Karpas-422 (cell line): Measurements from ENCODE around the gene SDR39U1. TPM values are rescaled to one million over a fixed set of nuclear protein-coding genes. Genes with fewer than 3 reads are reported as not detected.
"Not testable (repeated sequence)": the region's sequence is repeated elsewhere in the genome, so short reads cannot be mapped to it uniquely, and the experiment has no call there.

Experiments used
- DNase-seq: peaks from one replicate; pipeline ENCODE4 v3.0.0-alpha.2; 2015
- H2AFZ ChIP-seq: fragments of 200-600 bp; sonication (generic); 2 replicates; pipeline ENCODE4 v1.6.1; 2014; ENCODE audit warnings: antibody characterized with exemption, low read length, mixed read lengths
- H3K27ac ChIP-seq: fragments of 200-600 bp; sonication (generic); 2 replicates; pipeline ENCODE4 v1.5.1; 2014; ENCODE audit warnings: mild to moderate bottlenecking, low read length, moderate library complexity
- H3K27me3 ChIP-seq: fragments of 200-600 bp; sonication (generic); 2 replicates; pipeline ENCODE4 v1.6.1; 2014; ENCODE audit warnings: low read length, mixed read lengths
- H3K36me3 ChIP-seq: fragments of 200-600 bp; sonication (generic); 2 replicates; pipeline ENCODE4 v1.6.1; 2014; ENCODE audit warnings: low read length, mixed read lengths; ENCODE audit not compliant: insufficient read depth
- H3K4me1 ChIP-seq: fragments of 200-600 bp; sonication (generic); 2 replicates; pipeline ENCODE4 v1.6.1; 2014; ENCODE audit warnings: mild to moderate bottlenecking, low read length, mixed read lengths
- H3K4me2 ChIP-seq: fragments of 200-600 bp; sonication (generic); 2 replicates; pipeline ENCODE4 v1.6.1; 2014; ENCODE audit warnings: low read length, low read depth, mild to moderate bottlenecking; ENCODE audit not compliant: poor library complexity, severe bottlenecking
- H3K4me3 ChIP-seq: fragments of 200-600 bp; sonication (generic); 2 replicates; pipeline ENCODE4 v1.5.1; 2014; ENCODE audit warnings: mild to moderate bottlenecking, antibody characterized with exemption, low read length, mixed read lengths
- H3K79me2 ChIP-seq: fragments of 200-600 bp; sonication (generic); 2 replicates; pipeline ENCODE4 v1.6.1; 2014; ENCODE audit warnings: mild to moderate bottlenecking, low read length, mixed read lengths
- H3K9ac ChIP-seq: fragments of 200-600 bp; sonication (generic); 2 replicates; pipeline ENCODE4 v1.6.0; 2014; ENCODE audit warnings: low read length
- H3K9me2 ChIP-seq: fragments of 200-600 bp; sonication (generic), shearing (Covaris generic); replicated peaks from 2 replicates; pipeline ENCODE4 v1.6.0; 2014; ENCODE audit warnings: mild to moderate bottlenecking, low read length, moderate library complexity; ENCODE audit not compliant: insufficient read depth
- H3K9me3 ChIP-seq: fragments of 300-700, 200-600 bp; sonication (generic); 2 replicates; pipeline ENCODE4 v1.6.1; 2014; ENCODE audit warnings: low read length, mixed read lengths
- H4K20me1 ChIP-seq: fragments of 200-600 bp; sonication (generic); 2 replicates; pipeline ENCODE4 v1.6.1; 2014; ENCODE audit warnings: mild to moderate bottlenecking, antibody characterized with exemption, low read length, low read depth; ENCODE audit not compliant: insufficient read depth
- total RNA-seq: library from RNA; depleted of rRNA; stranded (reverse); fragments of >200 nt; shearing (Covaris generic); gene quantifications from 2 replicates; pipeline ENCODE4 v1.2.3, GENCODE V29; 2014; ENCODE audit warnings: low replicate concordance

The SDR39U1 gene
- total RNA-seq, 1 experiment from 2014 or later: 53.3 TPM

- H3K9ac ChIP-seq: no peak overlapping the region
- H3K9me3 ChIP-seq: peaks cover 8% of the 10 kb centered on the region
- H3K36me3 ChIP-seq: peaks cover 10% of the 10 kb centered on the region; the same call in 1 of the 2 replicates
- no peaks in the 10 kb centered on the region for H4K20me1 ChIP-seq
- no peaks in the 10 kb centered on the region for H3K79me2 ChIP-seq
- H3K27me3 ChIP-seq: no peaks in the 10 kb centered on the region
- H3K27ac ChIP-seq: no peak overlapping the region
- H3K4me2 ChIP-seq: no peak overlapping the region
- H3K4me1 ChIP-seq: peaks cover 3% of the 10 kb centered on the region
- H2AFZ ChIP-seq: no peak overlapping the region
- H3K9me2 ChIP-seq: no peaks in the 10 kb centered on the region
- DNase-seq: no peak
- H3K4me3 ChIP-seq: no peak overlapping the region
Measured at GRCh38 chr14:24458736-24459135, 16.2 kb upstream of the SDR39U1 start.

GRCh38 chr14:24456980-24457379, 14.4 kb upstream of the SDR39U1 start:
- H3K9ac ChIP-seq: no peak overlapping the region
- no peak overlapping the region for H3K4me2 ChIP-seq
- no peak for DNase-seq
- H3K9me3 ChIP-seq: peaks cover 8% of the 10 kb centered on the region
- no peaks in the 10 kb centered on the region for H3K27me3 ChIP-seq
- no peaks in the 10 kb centered on the region for H3K4me1 ChIP-seq
- no peaks in the 10 kb centered on the region for H3K9me2 ChIP-seq
- H2AFZ ChIP-seq: no peak overlapping the region
- no peaks in the 10 kb centered on the region for H4K20me1 ChIP-seq
- no peak overlapping the region for H3K27ac ChIP-seq
- no peak overlapping the region for H3K4me3 ChIP-seq
- peaks cover 12% of the 10 kb centered on the region; the same call in 1 of the 2 replicates for H3K36me3 ChIP-seq
- no peaks in the 10 kb centered on the region for H3K79me2 ChIP-seq

- H3K27me3 ChIP-seq: not testable (repeated sequence)
- peaks cover 12% of the 10 kb centered on the region; the same call in 1 of the 2 replicates for H3K36me3 ChIP-seq
Measured at GRCh38 chr14:24450828-24451227, 8.3 kb upstream of the SDR39U1 start.

GRCh38 chr14:24443053-24443665, 583 bp upstream of the SDR39U1 start:
- Histone ChIP-seq H4K20me1 (no peaks in the 10 kb centered on the region), H3K9me3 (no peaks in the 10 kb centered on the region), H3K79me2 (peaks cover 33% of the 10 kb centered on the region), H3K9me2 (no peaks in the 10 kb centered on the region), H3K27ac (peak overlapping the region; percentile 58), H3K4me2 (peak overlapping the region; percentile 79), H3K4me3 (peak overlapping the region; percentile 81), H2AFZ (no peak overlapping the region), H3K36me3 (peaks cover 25% of the 10 kb centered on the region; the same call in 1 of the 2 replicates), H3K27me3 (no peaks in the 10 kb centered on the region), H3K9ac (peak overlapping the region; percentile 74), H3K4me1 (peaks cover 19% of the 10 kb centered on the region)
- DNase-seq: no peak

More at GRCh38 chr14:24450828-24451227, 8.3 kb upstream of the SDR39U1 start:
- H4K20me1 ChIP-seq, H3K9ac ChIP-seq, H3K27ac ChIP-seq, H2AFZ ChIP-seq, H3K79me2 ChIP-seq, H3K9me2 ChIP-seq, H3K4me1 ChIP-seq, H3K4me2 ChIP-seq, DNase-seq, H3K9me3 ChIP-seq, H3K4me3 ChIP-seq: not testable (repeated sequence)

GRCh38 chr14:24441904-24442239, 704 bp downstream of the SDR39U1 start:
- no peak for DNase-seq
- peaks cover 32% of the 10 kb centered on the region for H3K4me1 ChIP-seq
- peaks cover 27% of the 10 kb centered on the region; the same call in 1 of the 2 replicates for H3K36me3 ChIP-seq
- H2AFZ ChIP-seq: no peak overlapping the region
- peak overlapping the region; percentile 83 for H3K27ac ChIP-seq
- H3K27me3 ChIP-seq: no peaks in the 10 kb centered on the region
- H3K4me3 ChIP-seq: peak overlapping the region; percentile 81
- peaks cover 33% of the 10 kb centered on the region for H3K79me2 ChIP-seq
- no peaks in the 10 kb centered on the region for H4K20me1 ChIP-seq
- peak overlapping the region; percentile 89 for H3K9ac ChIP-seq
- H3K9me2 ChIP-seq: no peaks in the 10 kb centered on the region
- H3K4me2 ChIP-seq: peak overlapping the region; percentile 74
- H3K9me3 ChIP-seq: no peaks in the 10 kb centered on the region

- H3K4me2 ChIP-seq: peak overlapping the region; percentile 74
- H3K27me3 ChIP-seq: no peaks in the 10 kb centered on the region
- no peaks in the 10 kb centered on the region for H4K20me1 ChIP-seq
- peak overlapping the region; percentile 83 for H3K27ac ChIP-seq
- peaks cover 27% of the 10 kb centered on the region; the same call in 1 of the 2 replicates for H3K36me3 ChIP-seq
- DNase-seq: no peak
- no peak overlapping the region for H2AFZ ChIP-seq
- H3K79me2 ChIP-seq: peaks cover 33% of the 10 kb centered on the region
- H3K9me2 ChIP-seq: no peaks in the 10 kb centered on the region
- peak overlapping the region; percentile 89 for H3K9ac ChIP-seq
- H3K4me1 ChIP-seq: peaks cover 36% of the 10 kb centered on the region
- no peaks in the 10 kb centered on the region for H3K9me3 ChIP-seq
- H3K4me3 ChIP-seq: peak overlapping the region; percentile 81
Measured at GRCh38 chr14:24441485-24441884, 1.1 kb downstream of the SDR39U1 start.

- H3K36me3 ChIP-seq: peaks cover 27% of the 10 kb centered on the region; the same call in 1 of the 2 replicates
- no peak for DNase-seq
- H3K79me2 ChIP-seq: peaks cover 33% of the 10 kb centered on the region
- H3K4me2 ChIP-seq: peak overlapping the region; percentile 74
- no peaks in the 10 kb centered on the region for H4K20me1 ChIP-seq
- no peak overlapping the region for H2AFZ ChIP-seq
- no peaks in the 10 kb centered on the region for H3K27me3 ChIP-seq
- no peak overlapping the region for H3K27ac ChIP-seq
- H3K9me2 ChIP-seq: no peaks in the 10 kb centered on the region
- H3K9ac ChIP-seq: peak overlapping the region; percentile 89
- H3K9me3 ChIP-seq: no peaks in the 10 kb centered on the region
- peaks cover 43% of the 10 kb centered on the region for H3K4me1 ChIP-seq
- peak overlapping the region; percentile 81 for H3K4me3 ChIP-seq
Measured at GRCh38 chr14:24440606-24441399, 1.8 kb downstream of the SDR39U1 start.

GRCh38 chr14:24439830-24440605, 2.6 kb downstream of the SDR39U1 start:
- no peaks in the 10 kb centered on the region for H3K9me3 ChIP-seq
- peak overlapping the region; percentile 74 for H3K4me2 ChIP-seq
- H2AFZ ChIP-seq: no peak overlapping the region
- H3K4me1 ChIP-seq: peaks cover 45% of the 10 kb centered on the region
- no peaks in the 10 kb centered on the region for H4K20me1 ChIP-seq
- no peak for DNase-seq
- no peaks in the 10 kb centered on the region for H3K9me2 ChIP-seq
- H3K9ac ChIP-seq: peak overlapping the region; percentile 89
- H3K79me2 ChIP-seq: peaks cover 33% of the 10 kb centered on the region
- no peak overlapping the region for H3K27ac ChIP-seq
- H3K27me3 ChIP-seq: no peaks in the 10 kb centered on the region
- peaks cover 27% of the 10 kb centered on the region; the same call in 1 of the 2 replicates for H3K36me3 ChIP-seq
- H3K4me3 ChIP-seq: no peak overlapping the region
